Activated B cell treated with CpG ODN at 0.5 μM for 24 hours (primary cell): Measurements from ENCODE around the gene CHN1. TPM values are rescaled to one million over a fixed set of nuclear protein-coding genes. Genes with fewer than 3 reads are reported as not detected.

Experiments
- ATAC-seq: fragments of 200-7000 bp; cut with Tn5 transposase; one replicate; pipeline ENCODE4 v1.10.0; 2021; ENCODE audit warnings: low read depth, mild to moderate bottlenecking, moderate library complexity
- CTCF ChIA-PET: fragments of 350-600 bp; sonication (Branson Sonifier 250); formaldehyde crosslinking; loops from one replicate; lab custom pipeline; 2021; ENCODE audit warnings: antibody characterized with exemption; lab: Charles Lee
- POLR2A ChIA-PET: fragments of 350-600 bp; sonication (Branson Sonifier 250); formaldehyde crosslinking; loops from one replicate; lab custom pipeline; 2021; ENCODE audit warnings: antibody characterized with exemption; lab: Charles Lee
- DNase-seq: peaks from one replicate; pipeline ENCODE4 v3.0.0; 2022
- H3K27ac Mint-ChIP-seq: one replicate; pipeline ENCODE4 v1.8.0; 2020; ENCODE audit warnings: mixed read lengths
- H3K27me3 Mint-ChIP-seq: one replicate; pipeline ENCODE4 v1.8.0; 2021; ENCODE audit warnings: mixed read lengths
- H3K36me3 Mint-ChIP-seq: one replicate; pipeline ENCODE4 v1.8.0; 2021; ENCODE audit warnings: low read depth, mixed read lengths
- H3K4me1 Mint-ChIP-seq: one replicate; pipeline ENCODE4 v1.8.0; 2021; ENCODE audit warnings: mixed read lengths
- H3K4me3 Mint-ChIP-seq: one replicate; pipeline ENCODE4 v1.8.0; 2020; ENCODE audit warnings: mild to moderate bottlenecking, mixed read lengths
- H3K9me3 Mint-ChIP-seq: one replicate; pipeline ENCODE4 v1.8.0; 2020; ENCODE audit warnings: mixed read lengths
- CTCF ChIP-seq: fragments of 200-600 bp; IDR thresholded peaks from one replicate; pipeline ENCODE4 v1.8.0; 2022; ENCODE audit warnings: antibody characterized with exemption, mild to moderate bottlenecking
- intact Hi-C: fragments of 100-400 bp; cut with micrococcal nuclease; formaldehyde crosslinking; loops from one replicate; pipeline ENCODE4 v1.15.1; 2024
- total RNA-seq: library from RNA; stranded (reverse); gene quantifications from 2 replicates; pipeline ENCODE4 v1.2.3, GENCODE V29; 2022

The CHN1 gene
- total RNA-seq, 1 donor from 2014 or later = 0.80 TPM

GRCh38 chr2:174829550-174829949 lies 175.6 kb downstream of the CHN1 start:
- intact Hi-C loops = no loop called here
- no peak for DNase-seq
- ATAC-seq = no peak
- CTCF ChIA-PET = no interaction called here
- TF ChIP-seq CTCF = no peak
- POLR2A ChIA-PET = no interaction called here
- Mint-ChIP-seq H3K4me3 (no peak overlapping the region), H3K27ac (no peak overlapping the region), H3K36me3 (no peaks in the 10 kb centered on the region), H3K27me3 (no peaks in the 10 kb centered on the region), H3K9me3 (peaks cover 5% of the 10 kb centered on the region), H3K4me1 (no peaks in the 10 kb centered on the region)

GRCh38 chr2:174827371-174828369 lies 177.5 kb downstream of the CHN1 start:
- Mint-ChIP-seq H3K4me3 (no peak overlapping the region), H3K9me3 (no peaks in the 10 kb centered on the region), H3K36me3 (no peaks in the 10 kb centered on the region), H3K4me1 (no peaks in the 10 kb centered on the region), H3K27me3 (no peaks in the 10 kb centered on the region), H3K27ac (no peak overlapping the region)
- ChIA-PET CTCF (no interaction called here), POLR2A (no interaction called here)
- TF ChIP-seq CTCF = no peak
- intact Hi-C loops = no loop called here
- ATAC-seq = no peak
- no peak for DNase-seq

- no peaks in the 10 kb centered on the region for H3K4me1 Mint-ChIP-seq
- H3K27me3 Mint-ChIP-seq = no peaks in the 10 kb centered on the region
- no peak overlapping the region for H3K27ac Mint-ChIP-seq
- ChIA-PET POLR2A (no interaction called here), CTCF (no interaction called here)
- H3K9me3 Mint-ChIP-seq = no peaks in the 10 kb centered on the region
- TF ChIP-seq CTCF = no peak
- DNase-seq = no peak
- ATAC-seq = no peak
- intact Hi-C loops = no loop called here
- no peaks in the 10 kb centered on the region for H3K36me3 Mint-ChIP-seq
- H3K4me3 Mint-ChIP-seq = no peak overlapping the region
Observed at GRCh38 chr2:174826051-174826450, 179.1 kb downstream of the CHN1 start.

- no peak overlapping the region for H3K4me3 Mint-ChIP-seq
- no peaks in the 10 kb centered on the region for H3K4me1 Mint-ChIP-seq
- ATAC-seq (no peak), DNase-seq (no peak)
- no peaks in the 10 kb centered on the region for H3K9me3 Mint-ChIP-seq
- H3K36me3 Mint-ChIP-seq = no peaks in the 10 kb centered on the region
- CTCF ChIA-PET = no interaction called here
- intact Hi-C loops = no loop called here
- POLR2A ChIA-PET = no interaction called here
- no peak for TF ChIP-seq CTCF
- no peak overlapping the region for H3K27ac Mint-ChIP-seq
- H3K27me3 Mint-ChIP-seq = no peaks in the 10 kb centered on the region
Observed at GRCh38 chr2:174824068-174824467, 181.1 kb downstream of the CHN1 start.

- no peak overlapping the region for H3K27ac Mint-ChIP-seq
- ChIA-PET CTCF (no interaction called here), POLR2A (no interaction called here)
- H3K36me3 Mint-ChIP-seq = no peaks in the 10 kb centered on the region
- DNase-seq (no peak), ATAC-seq (no peak)
- H3K4me3 Mint-ChIP-seq = no peak overlapping the region
- H3K27me3 Mint-ChIP-seq = peaks cover under 1% of the 10 kb centered on the region
- no peak for TF ChIP-seq CTCF
- no peaks in the 10 kb centered on the region for H3K9me3 Mint-ChIP-seq
- no peaks in the 10 kb centered on the region for H3K4me1 Mint-ChIP-seq
- intact Hi-C loops = no loop called here
Observed at GRCh38 chr2:174821628-174822027, 183.6 kb downstream of the CHN1 start.
